Smooth muscle cell (in vitro differentiated cells): ENCODE results near the gene U2AF2. TPM values are rescaled to one million over a fixed set of nuclear protein-coding genes. Genes with fewer than 3 reads are reported as not detected.

Source experiments
- DNase-seq: peaks from one replicate; lab custom pipeline; 2025; ENCODE audit not compliant: unreplicated experiment; lab: John Stamatoyannopoulos, UW
- H2AFZ ChIP-seq: fragments of 200-600 bp; sonication (generic); 2 replicates; pipeline ENCODE4 v1.6.0; 2016; ENCODE audit warnings: antibody characterized with exemption, low read depth, mild to moderate bottlenecking
- H3F3A ChIP-seq: fragments of 200-600 bp; sonication (generic); 2 replicates; pipeline ENCODE4 v1.6.0; 2017; ENCODE audit warnings: antibody characterized with exemption, low read depth
- H3K27ac ChIP-seq: fragments of 200-600 bp; sonication (generic); 2 replicates; pipeline ENCODE4 v1.5.1; 2016; ENCODE audit warnings: low read depth, mild to moderate bottlenecking
- H3K27me3 ChIP-seq: fragments of 200-600 bp; sonication (generic); 2 replicates; pipeline ENCODE4 v1.6.1; 2016; ENCODE audit warnings: low read depth, mild to moderate bottlenecking
- H3K36me3 ChIP-seq: fragments of 200-600 bp; sonication (generic); 2 replicates; pipeline ENCODE4 v1.5.1; 2016; ENCODE audit warnings: low read depth
- H3K4me1 ChIP-seq: fragments of 200-600 bp; sonication (generic); 2 replicates; pipeline ENCODE4 v1.5.1; 2016; ENCODE audit warnings: low read depth
- H3K4me2 ChIP-seq: fragments of 200-600 bp; sonication (generic); 2 replicates; pipeline ENCODE4 v1.6.0; 2016; ENCODE audit warnings: mild to moderate bottlenecking
- H3K4me3 ChIP-seq: fragments of 200-600 bp; sonication (generic); 2 replicates; pipeline ENCODE4 v1.5.1; 2016; ENCODE audit warnings: mild to moderate bottlenecking
- H3K79me2 ChIP-seq: fragments of 200-600 bp; sonication (generic); 2 replicates; pipeline ENCODE4 v1.6.0; 2016; ENCODE audit warnings: low read depth, mild to moderate bottlenecking
- H3K9ac ChIP-seq: fragments of 200-600 bp; sonication (generic); 2 replicates; pipeline ENCODE4 v1.6.0; 2016; ENCODE audit warnings: low read depth
- H3K9me3 ChIP-seq: fragments of 200-600 bp; sonication (generic); replicated peaks from 2 replicates; pipeline ENCODE4 v1.5.1; 2016; ENCODE audit warnings: low read depth
- H4K20me1 ChIP-seq: fragments of 200-600 bp; sonication (generic); 2 replicates; pipeline ENCODE4 v1.6.0; 2016; ENCODE audit warnings: low read depth
- CTCF ChIP-seq: fragments of 200-600 bp; sonication (generic); IDR thresholded peaks from 2 replicates; pipeline ENCODE4 v1.5.1; 2017; ENCODE audit warnings: borderline replicate concordance, mild to moderate bottlenecking, antibody characterized with exemption; ENCODE audit not compliant: insufficient read depth, poor library complexity, severe bottlenecking
- WGBS: methylation state at CpG from one replicate; pipeline ENCODE4 v1.1.7; 2016; ENCODE audit warnings: low lambda C conversion rate; 5-methylcytosine and 5-hydroxymethylcytosine counted together
- polyA plus RNA-seq: library from polyadenylated mRNA; unstranded; fragments of >200 nt; fragmentation: Nextera tagmentation; extraction: Ambion mirVana; gene quantifications from 2 replicates; pipeline ENCODE4 v1.2.1, GENCODE V29; 2016
- total RNA-seq: library from RNA; depleted of rRNA; stranded (reverse); fragments of >200 nt; gene quantifications from 2 replicates; pipeline ENCODE4 v1.2.3, GENCODE V29; 2014

The U2AF2 gene
- total and polyA plus RNA-seq, 2 experiments from 2014 or later, result 8.4 to 70.7 TPM

GRCh38 chr19:55650126-55650557 is 4.7 kb upstream of the U2AF2 start:
- TF ChIP-seq CTCF, result no peak
- no peak for DNase-seq
- no peaks in the 10 kb centered on the region for H3K9me3 ChIP-seq
- no peak overlapping the region for H3K4me2 ChIP-seq
- H3K9ac ChIP-seq, result no peak overlapping the region
- H3K4me1 ChIP-seq, result peaks cover 8% of the 10 kb centered on the region
- WGBS, result 98% methylated on average over 4 of the region's 4 CpGs
- H3F3A ChIP-seq, result peaks cover 9% of the 10 kb centered on the region
- H4K20me1 ChIP-seq, result no peaks in the 10 kb centered on the region
- H3K27me3 ChIP-seq, result no peaks in the 10 kb centered on the region
- H3K79me2 ChIP-seq, result peaks cover 26% of the 10 kb centered on the region
- H2AFZ ChIP-seq, result no peak overlapping the region
- no peak overlapping the region for H3K4me3 ChIP-seq
- no peak overlapping the region for H3K27ac ChIP-seq
- H3K36me3 ChIP-seq, result no peaks in the 10 kb centered on the region

- H3F3A ChIP-seq, result peaks cover 9% of the 10 kb centered on the region
- no peak overlapping the region for H3K27ac ChIP-seq
- H3K36me3 ChIP-seq, result no peaks in the 10 kb centered on the region
- no peak overlapping the region for H3K9ac ChIP-seq
- WGBS, result 93% methylated on average over 17 of the region's 17 CpGs
- no peaks in the 10 kb centered on the region for H3K27me3 ChIP-seq
- no peak for TF ChIP-seq CTCF
- no peak for DNase-seq
- no peak overlapping the region for H3K4me2 ChIP-seq
- no peak overlapping the region for H3K4me3 ChIP-seq
- peaks cover 8% of the 10 kb centered on the region for H3K4me1 ChIP-seq
- H2AFZ ChIP-seq, result no peak overlapping the region
- H3K9me3 ChIP-seq, result no peaks in the 10 kb centered on the region
- peaks cover 3% of the 10 kb centered on the region for H4K20me1 ChIP-seq
- peaks cover 26% of the 10 kb centered on the region for H3K79me2 ChIP-seq
Observed at GRCh38 chr19:55650602-55651230, 4.1 kb upstream of the U2AF2 start.

DNA sequence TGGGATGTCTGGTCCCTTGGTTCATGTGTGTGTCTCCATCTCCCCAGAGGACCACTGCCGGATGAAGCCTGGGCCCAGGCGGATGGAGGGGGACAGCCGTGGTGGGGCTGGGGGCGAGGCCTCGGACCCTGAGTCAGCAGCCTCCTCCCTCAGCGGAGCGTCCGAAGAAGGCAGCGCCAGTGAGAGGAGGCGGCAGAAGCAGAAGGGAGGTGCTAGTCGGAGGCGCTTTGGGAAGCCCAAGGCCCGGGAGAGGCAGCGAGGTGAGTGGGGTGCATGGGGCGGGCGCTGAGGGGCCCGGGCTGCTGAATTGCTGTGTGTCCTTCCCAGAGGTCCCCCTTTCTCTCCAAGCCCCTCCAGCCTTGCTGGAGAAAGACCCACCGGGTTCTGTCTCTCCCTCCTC is 3.6 kb upstream of the U2AF2 start:
- Histone ChIP-seq H3K4me1 (peaks cover 10% of the 10 kb centered on the region), H3K27me3 (no peaks in the 10 kb centered on the region), H3K4me3 (no peak overlapping the region), H2AFZ (no peak overlapping the region), H3K4me2 (no peak overlapping the region), H3K27ac (no peak overlapping the region), H3K79me2 (peaks cover 26% of the 10 kb centered on the region), H3K36me3 (no peaks in the 10 kb centered on the region), H4K20me1 (peaks cover 8% of the 10 kb centered on the region), H3K9ac (no peak overlapping the region), H3F3A (peaks cover 9% of the 10 kb centered on the region), H3K9me3 (no peaks in the 10 kb centered on the region)
- no peak for TF ChIP-seq CTCF
- no peak for DNase-seq
- WGBS, result 85% methylated on average over 18 of the region's 18 CpGs
